ENCODE results near the gene SLC19A1.

The SLC19A1 gene

GRCh38 chr21:45530423-45531113 is 11.7 kb downstream of the SLC19A1 start:
- no peaks in the 10 kb centered on the region for H3K9me3 ChIP-seq (ENCODE audit: insufficient read depth, low read length, severe bottlenecking)
- H3K36me3 ChIP-seq (ENCODE audit: insufficient read depth, low read length) = peaks cover 95% of the 10 kb centered on the region
- no peak for TF ChIP-seq EZH2 (IDR thresholded peaks at IDR 0.05; ENCODE audit: borderline replicate concordance, low read depth, low read length, severe bottlenecking)
- TF ChIP-seq, protein P1, sequence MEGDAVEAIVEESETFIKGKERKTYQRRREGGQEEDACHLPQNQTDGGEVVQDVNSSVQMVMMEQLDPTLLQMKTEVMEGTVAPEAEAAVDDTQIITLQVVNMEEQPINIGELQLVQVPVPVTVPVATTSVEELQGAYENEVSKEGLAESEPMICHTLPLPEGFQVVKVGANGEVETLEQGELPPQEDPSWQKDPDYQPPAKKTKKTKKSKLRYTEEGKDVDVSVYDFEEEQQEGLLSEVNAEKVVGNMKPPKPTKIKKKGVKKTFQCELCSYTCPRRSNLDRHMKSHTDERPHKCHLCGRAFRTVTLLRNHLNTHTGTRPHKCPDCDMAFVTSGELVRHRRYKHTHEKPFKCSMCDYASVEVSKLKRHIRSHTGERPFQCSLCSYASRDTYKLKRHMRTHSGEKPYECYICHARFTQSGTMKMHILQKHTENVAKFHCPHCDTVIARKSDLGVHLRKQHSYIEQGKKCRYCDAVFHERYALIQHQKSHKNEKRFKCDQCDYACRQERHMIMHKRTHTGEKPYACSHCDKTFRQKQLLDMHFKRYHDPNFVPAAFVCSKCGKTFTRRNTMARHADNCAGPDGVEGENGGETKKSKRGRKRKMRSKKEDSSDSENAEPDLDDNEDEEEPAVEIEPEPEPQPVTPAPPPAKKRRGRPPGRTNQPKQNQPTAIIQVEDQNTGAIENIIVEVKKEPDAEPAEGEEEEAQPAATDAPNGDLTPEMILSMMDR (IDR thresholded peaks at IDR 0.05; ENCODE audit: borderline replicate concordance, extremely low read depth, low read length, poor library complexity, severe bottlenecking) = no peak
- no peak overlapping the region for H3K27ac ChIP-seq (ENCODE audit: low read length)
- peaks cover 1% of the 10 kb centered on the region; the same call in 1 of the 2 replicates for H3K4me1 ChIP-seq (ENCODE audit: insufficient read depth, low read length)
- peaks cover 54% of the 10 kb centered on the region for H4K20me1 ChIP-seq (ENCODE audit: insufficient read depth, low read length)
- no peak overlapping the region for H3K4me2 ChIP-seq (ENCODE audit: insufficient read depth, low read length)
- no peak overlapping the region for H3K9ac ChIP-seq (ENCODE audit: low read depth, low read length)
- no peak overlapping the region for H3K4me3 ChIP-seq (ENCODE audit: low read depth in 1 of 2, low read length in 2 of 2)
- ATAC-seq (ENCODE audit: insufficient read depth, low read depth) = no peak
- no peaks in the 10 kb centered on the region for H3K27me3 ChIP-seq (ENCODE audit: insufficient read depth, low read length, poor library complexity)
- no peak overlapping the region for H2AFZ ChIP-seq (ENCODE audit: low read depth, low read length)
- no peak for DNase-seq
- H3K79me2 ChIP-seq (ENCODE audit: insufficient read depth, low read length) = peaks cover 32% of the 10 kb centered on the region

GRCh38 chr21:45529785-45530422 is 12.3 kb downstream of the SLC19A1 start:
- Histone ChIP-seq H3K4me3 (ENCODE audit: low read depth in 1 of 2, low read length in 2 of 2) (no peak overlapping the region), H2AFZ (ENCODE audit: low read depth, low read length) (no peak overlapping the region), H4K20me1 (ENCODE audit: insufficient read depth, low read length) (peaks cover 47% of the 10 kb centered on the region), H3K79me2 (ENCODE audit: insufficient read depth, low read length) (peaks cover 25% of the 10 kb centered on the region), H3K27ac (ENCODE audit: low read length) (no peak overlapping the region), H3K27me3 (ENCODE audit: insufficient read depth, low read length, poor library complexity) (no peaks in the 10 kb centered on the region), H3K9ac (ENCODE audit: low read depth, low read length) (no peak overlapping the region), H3K4me2 (ENCODE audit: insufficient read depth, low read length) (no peak overlapping the region), H3K9me3 (ENCODE audit: insufficient read depth, low read length, severe bottlenecking) (no peaks in the 10 kb centered on the region), H3K4me1 (ENCODE audit: insufficient read depth, low read length) (no peaks in the 10 kb centered on the region), H3K36me3 (ENCODE audit: insufficient read depth, low read length) (peaks cover 95% of the 10 kb centered on the region)
- TF ChIP-seq EZH2 (IDR thresholded peaks at IDR 0.05; ENCODE audit: borderline replicate concordance, low read depth, low read length, severe bottlenecking) = no peak
- TF ChIP-seq, protein P1 (IDR thresholded peaks at IDR 0.05; ENCODE audit: borderline replicate concordance, extremely low read depth, low read length, poor library complexity, severe bottlenecking) = no peak
- ATAC-seq (ENCODE audit: insufficient read depth, low read depth) (no peak), DNase-seq (no peak)

DNA sequence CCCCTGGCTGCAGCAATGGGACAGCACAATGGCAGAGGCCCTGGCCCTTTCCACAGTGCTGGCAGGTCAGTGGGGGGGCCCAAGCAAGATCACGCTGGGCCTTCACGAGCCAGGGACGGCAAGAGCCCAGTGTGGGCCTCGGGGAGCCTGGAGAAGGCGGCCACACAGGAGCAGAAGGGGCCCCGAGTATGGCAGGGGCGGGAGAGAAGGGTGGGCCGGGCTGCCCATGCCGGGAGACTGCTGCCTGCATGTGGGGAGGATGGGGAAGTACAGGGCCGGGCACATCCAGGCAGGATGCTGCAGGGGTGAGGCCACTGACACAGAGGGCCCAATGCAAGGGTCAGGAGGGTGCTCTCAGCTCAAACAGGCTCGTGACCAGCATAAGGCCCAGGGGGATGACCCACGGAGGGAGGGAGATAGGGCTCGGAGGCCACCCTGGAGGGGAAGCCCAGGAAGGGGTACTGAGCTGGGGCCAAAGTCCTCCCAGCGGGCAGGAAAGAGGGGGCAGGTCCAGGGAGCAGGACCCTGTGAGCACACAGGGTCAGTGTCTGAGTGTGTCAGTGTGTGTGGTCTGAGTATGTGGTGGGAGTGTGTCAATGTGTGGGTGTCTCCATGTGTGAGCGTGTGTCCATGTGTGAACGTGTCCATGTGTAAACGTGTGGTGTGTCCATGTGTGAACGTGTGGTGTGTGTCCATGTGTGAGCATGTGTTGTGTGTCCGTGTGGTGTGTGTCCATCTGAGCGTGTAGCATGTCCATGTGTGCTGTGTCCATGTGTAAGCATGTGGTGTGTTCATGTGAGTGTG is 13.1 kb downstream of the SLC19A1 start:
- Histone ChIP-seq H3K9ac (ENCODE audit: low read depth, low read length) (no peak overlapping the region), H3K4me1 (ENCODE audit: insufficient read depth, low read length) (no peaks in the 10 kb centered on the region), H2AFZ (ENCODE audit: low read depth, low read length) (no peak overlapping the region), H3K9me3 (ENCODE audit: insufficient read depth, low read length, severe bottlenecking) (no peaks in the 10 kb centered on the region), H3K79me2 (ENCODE audit: insufficient read depth, low read length) (peaks cover 18% of the 10 kb centered on the region), H3K4me2 (ENCODE audit: insufficient read depth, low read length) (no peak overlapping the region), H3K27me3 (ENCODE audit: insufficient read depth, low read length, poor library complexity) (no peaks in the 10 kb centered on the region), H3K36me3 (ENCODE audit: insufficient read depth, low read length) (peaks cover 92% of the 10 kb centered on the region), H4K20me1 (ENCODE audit: insufficient read depth, low read length) (peaks cover 40% of the 10 kb centered on the region), H3K4me3 (ENCODE audit: low read depth in 1 of 2, low read length in 2 of 2) (no peak overlapping the region), H3K27ac (ENCODE audit: low read length) (no peak overlapping the region)
- ATAC-seq (ENCODE audit: insufficient read depth, low read depth) (no peak), DNase-seq (no peak)
- TF ChIP-seq EZH2 (IDR thresholded peaks at IDR 0.05; ENCODE audit: borderline replicate concordance, low read depth, low read length, severe bottlenecking) = no peak
- TF ChIP-seq, protein P1 (IDR thresholded peaks at IDR 0.05; ENCODE audit: borderline replicate concordance, extremely low read depth, low read length, poor library complexity, severe bottlenecking) = no peak
